ENCODE results near the gene SEPTIN11.

Gene SEPTIN11

DNA sequence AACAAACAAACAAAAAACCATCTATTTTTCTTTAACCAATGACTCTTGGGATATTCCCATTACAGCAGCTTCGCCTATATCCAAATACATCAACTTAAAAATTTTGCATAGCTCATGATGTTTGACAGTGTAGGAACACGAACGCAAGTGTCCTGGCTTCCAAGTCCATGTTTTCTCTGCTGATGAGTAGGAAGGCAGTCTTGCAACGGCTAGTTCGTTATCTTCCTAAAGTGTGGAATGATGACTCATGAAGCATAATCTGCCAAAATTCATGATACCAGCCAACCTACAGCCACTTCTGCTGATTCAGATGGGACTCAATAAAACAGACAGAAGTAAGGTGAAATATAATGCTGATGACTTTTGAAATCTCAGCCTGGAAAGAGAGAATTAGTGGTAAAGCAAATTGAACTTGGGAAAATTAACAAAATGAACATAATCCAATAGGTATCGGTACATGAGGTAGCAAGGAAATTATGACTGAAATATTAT is 6.4 kb upstream of the SEPTIN11 start:
- peaks cover under 1% of the 10 kb centered on the region for H3K4me1 ChIP-seq (ENCODE audit: control insufficient read depth, insufficient read depth, low read length)
- H3K4me3 ChIP-seq (ENCODE audit: low read length): no peak overlapping the region
- no peak overlapping the region for H3K27ac ChIP-seq (ENCODE audit: low read depth, low read length)
- H3K9ac ChIP-seq (ENCODE audit: low read length): no peak overlapping the region
- H3K27me3 ChIP-seq (ENCODE audit: control insufficient read depth, insufficient read depth, low read length): no peaks in the 10 kb centered on the region
- H3K36me3 ChIP-seq (ENCODE audit: control insufficient read depth, insufficient read depth, low read length): no peaks in the 10 kb centered on the region

GRCh38 chr4:76943790-76944189 is 5.8 kb upstream of the SEPTIN11 start:
- peaks cover 3% of the 10 kb centered on the region for H3K4me1 ChIP-seq (ENCODE audit: control insufficient read depth, insufficient read depth, low read length)
- no peak overlapping the region for H3K27ac ChIP-seq (ENCODE audit: low read depth, low read length)
- H3K4me3 ChIP-seq (ENCODE audit: low read length): no peak overlapping the region
- no peaks in the 10 kb centered on the region for H3K36me3 ChIP-seq (ENCODE audit: control insufficient read depth, insufficient read depth, low read length)
- no peak overlapping the region for H3K9ac ChIP-seq (ENCODE audit: low read length)
- no peaks in the 10 kb centered on the region for H3K27me3 ChIP-seq (ENCODE audit: control insufficient read depth, insufficient read depth, low read length)

- no peaks in the 10 kb centered on the region for H3K36me3 ChIP-seq (ENCODE audit: control insufficient read depth, insufficient read depth, low read length)
- no peak overlapping the region for H3K9ac ChIP-seq (ENCODE audit: low read length)
- peaks cover 7% of the 10 kb centered on the region for H3K4me1 ChIP-seq (ENCODE audit: control insufficient read depth, insufficient read depth, low read length)
- H3K27ac ChIP-seq (ENCODE audit: low read depth, low read length): no peak overlapping the region
- H3K27me3 ChIP-seq (ENCODE audit: control insufficient read depth, insufficient read depth, low read length): no peaks in the 10 kb centered on the region
- H3K4me3 ChIP-seq (ENCODE audit: low read length): no peak overlapping the region
These were observed 2.2 kb upstream of the SEPTIN11 start for GRCh38 chr4:76947369-76947768.

DNA sequence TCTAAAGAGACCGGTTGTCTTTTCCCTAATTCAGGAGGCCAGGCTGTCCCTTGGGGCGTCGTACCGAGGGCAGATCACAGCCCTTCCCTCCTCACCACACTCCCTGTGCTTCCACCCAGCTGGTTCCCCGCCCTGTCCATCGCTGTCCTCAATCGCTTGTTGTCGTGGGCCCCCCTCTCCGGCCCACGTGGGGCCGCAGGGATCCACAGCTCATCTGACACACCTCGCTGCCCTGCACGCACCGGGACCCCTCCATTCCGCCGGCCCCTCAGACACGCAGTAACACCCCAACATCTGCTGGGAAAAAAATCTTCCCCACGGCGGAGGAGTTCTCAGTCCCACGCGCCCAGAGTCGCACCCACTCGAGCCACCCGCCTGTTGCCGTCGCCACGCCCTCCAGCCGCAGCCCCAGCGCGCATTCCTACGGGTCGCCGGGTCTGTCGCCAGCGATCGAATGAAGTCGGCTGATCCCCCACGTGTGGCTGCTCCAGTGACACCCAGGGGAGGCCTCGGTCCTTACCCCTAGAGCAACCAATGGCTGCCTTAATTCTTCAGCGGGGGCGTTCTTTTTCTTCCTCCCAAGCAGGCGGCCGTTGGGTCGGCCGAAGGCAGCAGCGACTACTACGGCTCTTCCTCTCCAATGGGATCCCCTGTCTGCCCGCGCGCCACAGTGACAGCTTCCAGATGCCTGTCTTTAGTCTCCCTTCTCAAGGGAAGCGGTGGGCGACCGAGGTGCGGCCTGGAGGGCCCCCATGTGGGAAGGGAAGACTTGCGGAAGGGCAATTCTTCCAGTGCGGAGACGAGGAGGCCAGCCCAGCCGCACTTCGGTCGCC is 893 bp upstream of the SEPTIN11 start:
- Histone ChIP-seq H3K4me3 (ENCODE audit: low read length) (peak overlapping the region; percentile 94), H3K27me3 (ENCODE audit: control insufficient read depth, insufficient read depth, low read length) (no peaks in the 10 kb centered on the region), H3K9ac (ENCODE audit: low read length) (peak overlapping the region; percentile 50), H3K27ac (ENCODE audit: low read depth, low read length) (peak overlapping the region; percentile 88), H3K4me1 (ENCODE audit: control insufficient read depth, insufficient read depth, low read length) (peaks cover 7% of the 10 kb centered on the region), H3K36me3 (ENCODE audit: control insufficient read depth, insufficient read depth, low read length) (no peaks in the 10 kb centered on the region)

DNA sequence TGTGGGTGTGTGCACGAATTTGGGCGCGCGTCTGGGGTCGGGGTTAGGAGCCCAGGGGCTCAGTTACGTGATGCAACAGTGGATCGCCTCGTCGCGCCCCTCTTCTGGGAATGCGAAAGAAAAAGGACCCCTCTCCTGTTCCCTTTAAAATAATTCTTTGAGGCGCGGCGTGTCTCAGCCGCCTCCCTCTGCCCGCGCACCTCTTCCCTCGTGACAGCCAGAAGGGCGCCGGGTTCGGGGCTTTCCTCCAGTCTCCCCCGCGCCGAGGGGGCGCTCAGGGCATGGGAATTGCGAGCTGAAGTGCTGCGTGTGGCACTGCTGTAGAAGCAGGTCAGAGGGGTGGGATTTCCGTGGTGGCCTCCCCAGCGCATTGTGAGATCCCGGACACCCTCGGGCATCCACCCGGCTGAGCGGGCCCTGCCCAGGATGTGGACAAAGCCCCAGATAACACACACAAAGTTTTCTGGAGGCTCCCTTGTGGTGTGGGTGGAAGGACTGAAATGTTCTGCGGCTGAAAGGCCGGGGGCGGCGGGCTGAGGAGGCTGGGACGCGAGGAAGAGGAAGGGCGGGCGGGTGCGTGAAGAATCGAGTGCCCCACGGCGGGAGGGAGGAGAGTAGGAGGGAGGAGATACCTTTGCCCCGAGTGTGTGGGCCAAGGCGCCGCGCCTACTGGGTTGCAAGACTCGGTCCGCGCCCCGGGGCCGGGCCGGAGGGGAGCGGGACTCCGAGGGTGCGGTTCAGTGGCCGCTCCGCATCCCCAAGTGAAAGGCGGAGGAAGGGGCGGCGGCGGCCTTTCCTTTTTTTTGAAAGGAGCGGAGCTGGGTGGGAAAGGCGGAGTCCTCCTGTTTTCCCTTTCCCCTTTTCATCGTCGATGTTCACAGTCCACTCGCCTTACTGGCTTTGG is 752 bp downstream of the SEPTIN11 start:
- Histone ChIP-seq H3K4me3 (ENCODE audit: low read length) (peak overlapping the region; percentile 94), H3K36me3 (ENCODE audit: control insufficient read depth, insufficient read depth, low read length) (no peaks in the 10 kb centered on the region), H3K9ac (ENCODE audit: low read length) (peak overlapping the region; percentile 59), H3K4me1 (ENCODE audit: control insufficient read depth, insufficient read depth, low read length) (peaks cover 7% of the 10 kb centered on the region), H3K27ac (ENCODE audit: low read depth, low read length) (peak overlapping the region; percentile 88), H3K27me3 (ENCODE audit: control insufficient read depth, insufficient read depth, low read length) (no peaks in the 10 kb centered on the region)

GRCh38 chr4:76950956-76951671 is 1.6 kb downstream of the SEPTIN11 start:
- peak overlapping the region; percentile 35 for H3K27ac ChIP-seq (ENCODE audit: low read depth, low read length)
- peak overlapping the region; percentile 94 for H3K4me3 ChIP-seq (ENCODE audit: low read length)
- no peaks in the 10 kb centered on the region for H3K27me3 ChIP-seq (ENCODE audit: control insufficient read depth, insufficient read depth, low read length)
- H3K36me3 ChIP-seq (ENCODE audit: control insufficient read depth, insufficient read depth, low read length): no peaks in the 10 kb centered on the region
- peaks cover 7% of the 10 kb centered on the region for H3K4me1 ChIP-seq (ENCODE audit: control insufficient read depth, insufficient read depth, low read length)
- H3K9ac ChIP-seq (ENCODE audit: low read length): peak overlapping the region; percentile 52

DNA sequence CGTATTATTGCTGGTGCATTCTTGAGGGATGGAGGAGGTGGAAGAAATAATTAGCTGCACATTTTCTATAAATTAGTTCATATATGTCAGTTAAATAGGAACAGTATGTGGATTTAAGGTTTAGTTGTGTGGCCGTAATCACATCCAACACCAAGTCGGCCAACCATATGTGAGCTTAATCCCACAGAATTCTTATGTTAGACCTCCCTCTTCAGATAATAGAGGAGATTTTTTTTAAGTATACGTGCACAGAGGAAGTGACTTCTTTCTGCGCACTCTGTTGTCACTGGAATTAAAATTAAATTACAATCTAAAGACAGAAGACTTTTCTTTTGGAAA is 2.1 kb downstream of the SEPTIN11 start:
- Histone ChIP-seq H3K27me3 (ENCODE audit: control insufficient read depth, insufficient read depth, low read length) (no peaks in the 10 kb centered on the region), H3K4me3 (ENCODE audit: low read length) (no peak overlapping the region), H3K36me3 (ENCODE audit: control insufficient read depth, insufficient read depth, low read length) (no peaks in the 10 kb centered on the region), H3K4me1 (ENCODE audit: control insufficient read depth, insufficient read depth, low read length) (peaks cover 7% of the 10 kb centered on the region), H3K27ac (ENCODE audit: low read depth, low read length) (no peak overlapping the region), H3K9ac (ENCODE audit: low read length) (no peak overlapping the region)

DNA sequence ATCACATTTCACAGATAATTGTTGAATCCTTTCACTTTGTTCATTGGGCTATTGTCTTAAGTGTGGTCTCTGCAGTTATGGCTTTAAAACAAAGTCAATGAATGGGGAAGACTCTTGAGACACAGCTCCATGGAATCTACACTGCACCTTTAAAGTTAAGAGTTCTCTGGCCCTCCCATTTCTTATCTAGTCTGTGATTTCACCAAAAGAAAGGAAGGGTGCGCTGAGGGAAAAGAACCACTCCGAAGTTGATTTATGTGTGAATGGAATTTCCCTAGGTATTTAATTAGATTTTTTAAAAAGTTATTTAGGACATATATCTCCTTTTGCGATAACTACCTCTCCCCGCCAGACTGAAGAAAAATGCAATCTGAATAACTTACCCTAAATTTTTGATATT is 2.5 kb downstream of the SEPTIN11 start:
- H3K36me3 ChIP-seq (ENCODE audit: control insufficient read depth, insufficient read depth, low read length): no peaks in the 10 kb centered on the region
- H3K9ac ChIP-seq (ENCODE audit: low read length): no peak overlapping the region
- peaks cover 7% of the 10 kb centered on the region for H3K4me1 ChIP-seq (ENCODE audit: control insufficient read depth, insufficient read depth, low read length)
- H3K4me3 ChIP-seq (ENCODE audit: low read length): no peak overlapping the region
- no peak overlapping the region for H3K27ac ChIP-seq (ENCODE audit: low read depth, low read length)
- no peaks in the 10 kb centered on the region for H3K27me3 ChIP-seq (ENCODE audit: control insufficient read depth, insufficient read depth, low read length)

DNA sequence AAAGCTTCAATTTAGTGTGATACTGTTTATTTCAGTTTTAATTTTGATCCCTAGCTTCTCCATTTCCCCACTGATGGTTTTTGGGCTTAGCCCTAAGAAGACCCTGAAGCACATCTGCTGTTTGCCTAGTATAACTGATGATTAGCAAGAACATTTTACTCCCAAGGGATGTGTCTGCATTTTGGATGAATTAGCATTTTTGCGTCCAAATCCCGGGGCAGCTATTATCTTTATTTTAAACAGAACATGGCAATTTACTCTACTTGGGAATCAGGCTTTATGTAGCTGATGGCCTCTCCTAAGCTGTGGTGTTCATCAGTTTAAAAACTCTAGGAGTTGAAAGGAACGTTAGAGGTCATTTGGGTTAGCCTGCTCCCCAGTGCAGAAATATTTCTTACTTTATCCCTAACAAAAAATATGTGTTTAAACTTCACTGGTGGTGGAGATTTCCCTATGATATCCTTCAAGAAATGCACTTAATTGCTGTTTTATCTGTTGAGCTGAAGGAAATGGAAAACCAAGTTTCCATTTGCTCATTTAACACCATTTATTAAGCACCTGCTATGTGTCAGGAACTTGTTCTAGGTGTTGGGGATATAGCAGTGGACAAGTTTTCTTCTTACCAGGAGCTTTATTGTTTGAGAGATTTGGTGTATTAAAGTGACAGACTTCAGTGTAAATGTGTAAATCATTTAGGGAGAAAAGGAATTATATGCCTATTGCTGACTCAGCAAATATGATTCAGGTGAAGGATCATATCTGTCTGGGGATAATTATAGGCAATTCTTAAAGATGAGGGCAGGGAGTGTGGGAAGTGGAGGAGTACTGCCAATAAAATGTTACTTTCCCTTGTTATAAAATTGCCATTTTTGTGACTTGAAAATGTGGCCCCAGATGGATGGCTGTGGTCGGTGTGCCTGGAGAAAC is 3.4 kb downstream of the SEPTIN11 start:
- H3K9ac ChIP-seq (ENCODE audit: low read length): no peak overlapping the region
- peaks cover 7% of the 10 kb centered on the region for H3K4me1 ChIP-seq (ENCODE audit: control insufficient read depth, insufficient read depth, low read length)
- H3K36me3 ChIP-seq (ENCODE audit: control insufficient read depth, insufficient read depth, low read length): no peaks in the 10 kb centered on the region
- H3K27me3 ChIP-seq (ENCODE audit: control insufficient read depth, insufficient read depth, low read length): no peaks in the 10 kb centered on the region
- no peak overlapping the region for H3K4me3 ChIP-seq (ENCODE audit: low read length)
- no peak overlapping the region for H3K27ac ChIP-seq (ENCODE audit: low read depth, low read length)

DNA sequence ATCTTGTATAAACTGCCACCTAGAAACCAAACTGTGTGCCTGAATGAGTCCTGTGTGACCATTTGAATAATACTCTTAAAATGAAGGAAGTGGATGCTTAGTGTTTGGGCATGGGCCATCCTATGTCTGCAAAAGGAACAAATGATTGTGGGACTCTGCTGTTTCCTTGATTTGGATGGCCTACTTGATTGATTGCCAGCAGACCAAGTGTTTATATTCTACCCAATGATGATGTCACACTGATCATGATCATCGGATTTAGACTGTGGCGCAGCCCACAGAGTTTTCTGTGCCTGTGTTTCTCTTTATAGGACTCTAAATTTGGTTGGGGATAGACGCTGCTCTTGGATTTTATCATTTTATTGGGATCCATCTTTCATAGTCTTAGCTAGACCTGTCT is 4.4 kb downstream of the SEPTIN11 start:
- Histone ChIP-seq H3K36me3 (ENCODE audit: control insufficient read depth, insufficient read depth, low read length) (no peaks in the 10 kb centered on the region), H3K27ac (ENCODE audit: low read depth, low read length) (no peak overlapping the region), H3K4me3 (ENCODE audit: low read length) (no peak overlapping the region), H3K27me3 (ENCODE audit: control insufficient read depth, insufficient read depth, low read length) (no peaks in the 10 kb centered on the region), H3K9ac (ENCODE audit: low read length) (no peak overlapping the region), H3K4me1 (ENCODE audit: control insufficient read depth, insufficient read depth, low read length) (peaks cover 4% of the 10 kb centered on the region)

DNA sequence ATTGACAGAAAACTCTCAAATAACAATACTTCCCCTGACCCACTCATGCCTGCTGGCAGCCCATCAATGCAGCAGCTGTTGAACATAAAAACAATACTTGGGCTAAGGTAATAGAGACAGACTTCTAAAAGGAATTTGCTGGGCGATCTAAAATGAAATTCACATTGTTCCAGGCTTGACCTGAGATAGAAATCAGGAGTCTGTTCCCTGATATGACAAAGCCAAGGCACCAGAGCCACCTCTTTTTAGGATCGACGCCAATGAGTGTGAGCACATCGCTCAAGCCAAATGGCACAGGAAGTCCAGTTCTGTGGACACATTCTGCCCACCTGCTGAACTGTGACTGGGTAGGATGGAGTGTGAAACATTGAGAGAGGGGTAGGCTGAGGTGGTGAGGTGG is 4.9 kb downstream of the SEPTIN11 start:
- H3K27ac ChIP-seq (ENCODE audit: low read depth, low read length): no peak overlapping the region

More for the DNA sequence above, 4.9 kb downstream of the SEPTIN11 start:
- H3K4me3 ChIP-seq (ENCODE audit: low read length): no peak overlapping the region
- H3K9ac ChIP-seq (ENCODE audit: low read length): no peak overlapping the region
- H3K36me3 ChIP-seq (ENCODE audit: control insufficient read depth, insufficient read depth, low read length): no peaks in the 10 kb centered on the region
- H3K27me3 ChIP-seq (ENCODE audit: control insufficient read depth, insufficient read depth, low read length): no peaks in the 10 kb centered on the region
- peaks cover 4% of the 10 kb centered on the region for H3K4me1 ChIP-seq (ENCODE audit: control insufficient read depth, insufficient read depth, low read length)
